Skin of body (tissue), 2 donors: ENCODE data around the gene PDSS1. TPM values are rescaled to one million over a fixed set of nuclear protein-coding genes. Genes with fewer than 3 reads are reported as not detected.

ENCODE experiments used
- DNase-seq: peaks from one replicate; lab custom pipeline; 2025; lab: John Stamatoyannopoulos, UW
- total RNA-seq: library from RNA; depleted of rRNA; stranded (reverse); fragments of >200 nt; gene quantifications from one replicate; pipeline ENCODE4 v1.2.3, GENCODE V29; 2014

Gene PDSS1
- total RNA-seq, 1 donor from 2014 or later: 7.4 TPM

- no peak for DNase-seq
Observed at GRCh38 chr10:26698909-26699308, 1.4 kb downstream of the PDSS1 start.

GRCh38 chr10:26699631-26700030, 2.1 kb downstream of the PDSS1 start:
- DNase-seq: no peak

GRCh38 chr10:26700884-26701630, 3.6 kb downstream of the PDSS1 start:
- no peak for DNase-seq

- no peak for DNase-seq
Observed at GRCh38 chr10:26703096-26703495, 5.6 kb downstream of the PDSS1 start.

GRCh38 chr10:26703974-26704373, 6.5 kb downstream of the PDSS1 start:
- no peak for DNase-seq

- DNase-seq: no peak
Observed at GRCh38 chr10:26706206-26706605, 8.7 kb downstream of the PDSS1 start.

GRCh38 chr10:26706936-26707335, 9.4 kb downstream of the PDSS1 start:
- no peak for DNase-seq

- DNase-seq: no peak
Observed at GRCh38 chr10:26711324-26711723, 13.8 kb downstream of the PDSS1 start.

- no peak for DNase-seq
Observed at GRCh38 chr10:26714415-26715136, 17.1 kb downstream of the PDSS1 start.

GRCh38 chr10:26715137-26715487, 17.6 kb downstream of the PDSS1 start:
- DNase-seq: no peak

GRCh38 chr10:26717476-26717875, 20.0 kb downstream of the PDSS1 start:
- DNase-seq: no peak

GRCh38 chr10:26721561-26721960, 24.1 kb downstream of the PDSS1 start:
- DNase-seq: no peak

- DNase-seq: no peak
Observed at GRCh38 chr10:26723016-26723415, 25.5 kb downstream of the PDSS1 start.

- DNase-seq: peak; percentile 69
Observed at GRCh38 chr10:26725837-26726727, 28.6 kb downstream of the PDSS1 start.

- DNase-seq: no peak
Observed at GRCh38 chr10:26727005-26727404, 29.5 kb downstream of the PDSS1 start.

- DNase-seq: no peak
Observed at GRCh38 chr10:26728957-26729356, 31.5 kb downstream of the PDSS1 start.

- DNase-seq: no peak
Observed at GRCh38 chr10:26729395-26729794, 31.9 kb downstream of the PDSS1 start.

GRCh38 chr10:26730552-26730951, 33.1 kb downstream of the PDSS1 start:
- DNase-seq: no peak

GRCh38 chr10:26733750-26734568, 36.5 kb downstream of the PDSS1 start:
- DNase-seq: no peak

GRCh38 chr10:26735435-26735834, 37.9 kb downstream of the PDSS1 start:
- DNase-seq: no peak

- no peak for DNase-seq
Observed at GRCh38 chr10:26737730-26738129, 40.2 kb downstream of the PDSS1 start.
